Measurements from ENCODE around the gene NUCB2. TPM values are rescaled to one million over a fixed set of nuclear protein-coding genes. Genes with fewer than 3 reads are reported as not detected.

The NUCB2 gene
- total RNA-seq, 4 donors from 2014 or later, result 12.2 to 42.7 (median 17.3) TPM

DNA sequence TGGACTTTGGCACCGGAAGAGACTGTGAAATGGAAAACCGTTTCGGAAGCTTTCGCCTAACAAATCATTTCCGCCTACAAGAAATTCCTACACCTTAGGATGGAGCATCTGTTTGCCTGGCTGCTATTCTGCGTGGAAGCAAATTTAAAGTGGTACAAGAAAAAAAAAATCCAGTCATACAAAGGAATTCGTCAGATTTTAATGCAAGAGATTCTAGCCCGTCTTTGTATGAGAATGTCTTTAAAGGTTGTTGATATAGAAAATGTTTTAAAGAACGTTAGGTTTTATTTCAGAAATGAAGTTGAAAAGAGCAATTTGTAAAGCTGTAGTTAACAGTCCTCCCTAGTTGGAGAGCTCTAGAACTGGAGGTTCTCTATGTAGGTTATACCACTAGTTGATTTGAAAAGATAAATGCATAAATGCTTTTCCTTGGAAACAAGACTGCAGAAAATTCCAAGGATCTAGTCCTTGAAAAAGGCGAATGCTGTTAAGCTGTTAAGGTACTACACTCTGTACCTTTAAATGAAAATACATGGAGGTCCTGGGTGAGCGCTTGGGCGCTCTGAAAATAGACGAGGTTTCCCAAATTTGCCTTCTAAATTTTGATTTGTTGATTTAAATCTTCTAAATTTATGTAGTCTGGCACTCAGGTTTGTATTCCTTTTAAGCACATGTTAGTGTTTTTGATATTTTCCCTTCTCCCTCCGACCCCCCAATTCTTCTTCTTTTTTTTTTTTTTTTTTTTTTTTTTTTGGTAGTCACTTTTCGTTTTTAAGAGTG, 77.5 kb downstream of the NUCB2 start:
- no peak for DNase-seq
- Histone ChIP-seq H3K36me3 (no peaks in the 10 kb centered on the region), H3K4me3 (peak overlapping the region; percentile 40 to 71 (median 53)), H3K4me1 (peaks cover 0 to 10% (median 6%) of the 10 kb centered on the region in 4 donors), H3K9me3 (no peaks in the 10 kb centered on the region), H3K27ac (peak overlapping the region in 3 of 4 donors; percentile 43 to 86 (median 80)), H3K27me3 (no peaks in the 10 kb centered on the region)
- no peak for TF ChIP-seq POLR2A (IDR thresholded peaks at IDR 0.05)
- TF ChIP-seq, protein P1, sequence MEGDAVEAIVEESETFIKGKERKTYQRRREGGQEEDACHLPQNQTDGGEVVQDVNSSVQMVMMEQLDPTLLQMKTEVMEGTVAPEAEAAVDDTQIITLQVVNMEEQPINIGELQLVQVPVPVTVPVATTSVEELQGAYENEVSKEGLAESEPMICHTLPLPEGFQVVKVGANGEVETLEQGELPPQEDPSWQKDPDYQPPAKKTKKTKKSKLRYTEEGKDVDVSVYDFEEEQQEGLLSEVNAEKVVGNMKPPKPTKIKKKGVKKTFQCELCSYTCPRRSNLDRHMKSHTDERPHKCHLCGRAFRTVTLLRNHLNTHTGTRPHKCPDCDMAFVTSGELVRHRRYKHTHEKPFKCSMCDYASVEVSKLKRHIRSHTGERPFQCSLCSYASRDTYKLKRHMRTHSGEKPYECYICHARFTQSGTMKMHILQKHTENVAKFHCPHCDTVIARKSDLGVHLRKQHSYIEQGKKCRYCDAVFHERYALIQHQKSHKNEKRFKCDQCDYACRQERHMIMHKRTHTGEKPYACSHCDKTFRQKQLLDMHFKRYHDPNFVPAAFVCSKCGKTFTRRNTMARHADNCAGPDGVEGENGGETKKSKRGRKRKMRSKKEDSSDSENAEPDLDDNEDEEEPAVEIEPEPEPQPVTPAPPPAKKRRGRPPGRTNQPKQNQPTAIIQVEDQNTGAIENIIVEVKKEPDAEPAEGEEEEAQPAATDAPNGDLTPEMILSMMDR (IDR thresholded peaks at IDR 0.05), result no peak

DNA sequence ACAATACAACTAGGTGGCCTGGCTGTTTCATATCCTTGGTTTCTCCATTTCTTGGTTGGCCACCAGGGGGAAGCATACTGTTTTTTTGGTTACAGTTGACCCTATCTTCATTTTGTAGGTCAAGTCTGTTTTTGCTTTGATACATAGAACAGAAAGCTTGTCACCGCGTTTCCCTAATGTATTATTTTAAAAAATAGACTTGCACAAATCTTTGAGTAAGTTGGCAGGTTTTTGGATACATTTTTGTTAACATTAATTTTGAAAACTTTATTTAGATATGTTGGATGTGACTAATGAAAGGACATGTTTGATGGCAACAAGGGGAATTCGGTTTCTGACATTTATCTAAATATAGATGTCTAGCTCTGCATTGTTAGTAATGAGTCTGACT, 78.1 kb downstream of the NUCB2 start:
- TF ChIP-seq, protein P1 (IDR thresholded peaks at IDR 0.05), result peak in 5 of 6 experiments; percentile 64 to 76 (median 68)
- TF ChIP-seq POLR2A (IDR thresholded peaks at IDR 0.05), result no peak
- H3K4me1 ChIP-seq, result peaks cover 0 to 10% (median 6%) of the 10 kb centered on the region in 4 donors
- no peaks in the 10 kb centered on the region for H3K9me3 ChIP-seq
- no peaks in the 10 kb centered on the region for H3K27me3 ChIP-seq
- peak in 2 of 3 donors; percentile 65 to 87 for DNase-seq
- H3K4me3 ChIP-seq, result no peak overlapping the region
- H3K36me3 ChIP-seq, result no peaks in the 10 kb centered on the region
- no peak overlapping the region for H3K27ac ChIP-seq

DNA sequence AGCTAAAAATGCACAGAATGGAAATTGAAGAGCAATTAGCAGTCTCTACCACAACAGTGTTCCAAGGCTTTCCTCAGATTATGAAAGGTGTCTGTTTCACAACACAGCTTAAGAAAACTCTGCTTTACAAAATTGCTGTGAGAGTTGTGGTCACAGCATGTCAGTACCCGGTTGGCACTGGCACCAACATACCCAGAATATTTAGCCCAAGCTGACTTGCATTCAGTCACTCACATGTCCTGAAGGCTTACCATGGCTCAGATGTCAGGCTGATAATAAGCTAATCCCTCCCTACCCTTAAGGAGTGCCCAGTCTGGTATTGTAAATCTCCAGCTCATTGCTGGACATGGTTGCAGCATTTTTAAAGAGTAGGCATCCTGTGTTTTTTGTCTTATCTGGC, 90.0 kb downstream of the NUCB2 start:
- no peak for TF ChIP-seq POLR2A (IDR thresholded peaks at IDR 0.05)
- TF ChIP-seq, protein P1 (IDR thresholded peaks at IDR 0.05), result no peak
- no peak for DNase-seq
- Histone ChIP-seq H3K27me3 (no peaks in the 10 kb centered on the region), H3K9me3 (peaks cover 0 to 27% (median 8%) of the 10 kb centered on the region in 4 donors), H3K36me3 (peaks cover 0 to 58% (median 3%) of the 10 kb centered on the region in 3 donors), H3K4me1 (no peaks in the 10 kb centered on the region), H3K27ac (no peak overlapping the region), H3K4me3 (no peak overlapping the region)

DNA sequence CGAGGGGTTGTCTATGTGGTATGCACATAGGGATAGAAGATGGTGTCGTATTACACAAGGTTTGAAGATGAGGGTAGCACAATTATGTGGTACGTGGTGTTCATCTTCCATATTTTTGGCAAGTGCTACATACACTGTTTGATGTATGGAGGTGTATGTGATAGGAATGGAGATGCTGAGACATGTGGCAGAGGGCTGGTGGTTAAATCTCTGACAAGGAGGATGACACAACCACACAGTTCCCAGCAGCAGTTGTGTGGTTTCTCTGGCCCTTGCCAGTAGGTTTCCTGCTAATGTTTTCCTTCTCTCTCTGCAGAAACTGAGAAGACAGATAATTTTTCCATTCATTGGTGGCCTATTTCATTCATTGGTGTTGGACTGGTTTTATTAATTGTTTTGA, 92.0 kb downstream of the NUCB2 start:
- TF ChIP-seq, protein P1 (IDR thresholded peaks at IDR 0.05), result no peak
- TF ChIP-seq POLR2A (IDR thresholded peaks at IDR 0.05), result no peak
- Histone ChIP-seq H3K9me3 (peaks cover 0 to 40% (median 17%) of the 10 kb centered on the region in 4 donors), H3K4me3 (no peak overlapping the region), H3K4me1 (no peaks in the 10 kb centered on the region), H3K27me3 (no peaks in the 10 kb centered on the region), H3K27ac (no peak overlapping the region), H3K36me3 (peaks cover 0 to 79% (median 10%) of the 10 kb centered on the region in 3 donors)
- DNase-seq, result no peak

DNA sequence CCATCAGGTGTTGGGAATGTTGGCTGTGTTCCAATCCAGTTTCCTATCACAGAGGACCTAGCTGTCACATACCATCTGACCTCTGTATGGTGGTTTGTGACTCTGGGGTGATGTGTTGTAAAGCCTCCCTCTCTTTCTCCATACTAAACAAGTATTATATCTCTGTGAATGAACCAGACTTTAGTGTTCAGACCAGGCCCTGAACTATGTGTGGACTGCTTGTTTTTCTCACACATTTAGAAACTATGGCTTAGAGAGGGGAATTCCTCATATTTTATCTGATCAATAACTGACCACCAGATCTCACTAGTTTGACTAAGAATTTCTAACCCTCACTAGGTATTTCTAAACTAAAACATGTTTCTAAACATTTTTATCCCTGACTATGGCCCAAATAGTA, 92.6 kb downstream of the NUCB2 start:
- no peak for DNase-seq
- Histone ChIP-seq H3K4me3 (no peak overlapping the region), H3K4me1 (no peaks in the 10 kb centered on the region), H3K27ac (no peak overlapping the region), H3K36me3 (peaks cover 0 to 83% (median 10%) of the 10 kb centered on the region in 3 donors), H3K27me3 (no peaks in the 10 kb centered on the region), H3K9me3 (peaks cover 0 to 40% (median 17%) of the 10 kb centered on the region in 4 donors)
- no peak for TF ChIP-seq POLR2A (IDR thresholded peaks at IDR 0.05)
- TF ChIP-seq, protein P1 (IDR thresholded peaks at IDR 0.05), result no peak

All from Peyer's patch (tissue), 4 donors.